HG03432 (cell line): Measurements from ENCODE around the gene CA10.

Experiments
- ATAC-seq: cut with Tn5 transposase; IDR thresholded peaks from one replicate; pipeline ENCODE4 v1.9.1; 2021; ENCODE audit warnings: mild to moderate bottlenecking, moderate library complexity; ENCODE audit not compliant: unreplicated experiment

Gene CA10

DNA sequence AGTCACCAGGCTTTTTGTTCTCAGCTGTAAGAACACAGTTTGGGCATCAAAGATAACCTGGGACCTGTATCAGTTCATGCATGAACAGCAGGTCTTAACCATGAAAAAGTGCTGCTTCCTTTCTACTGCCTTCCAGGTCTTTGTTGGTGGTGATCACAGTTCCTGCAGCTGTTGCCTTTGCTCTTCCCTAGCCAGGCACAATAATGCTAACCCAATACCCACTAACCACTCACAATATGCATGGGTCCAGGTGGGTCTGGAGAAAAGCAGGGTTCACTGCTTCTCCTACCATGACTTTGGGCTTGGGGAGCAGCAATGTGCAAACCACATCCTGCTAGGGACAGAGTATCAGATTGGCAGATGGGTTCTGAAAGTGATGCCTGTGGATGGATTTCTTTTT is 501.3 kb downstream of the CA10 start:
- no peak for ATAC-seq

DNA sequence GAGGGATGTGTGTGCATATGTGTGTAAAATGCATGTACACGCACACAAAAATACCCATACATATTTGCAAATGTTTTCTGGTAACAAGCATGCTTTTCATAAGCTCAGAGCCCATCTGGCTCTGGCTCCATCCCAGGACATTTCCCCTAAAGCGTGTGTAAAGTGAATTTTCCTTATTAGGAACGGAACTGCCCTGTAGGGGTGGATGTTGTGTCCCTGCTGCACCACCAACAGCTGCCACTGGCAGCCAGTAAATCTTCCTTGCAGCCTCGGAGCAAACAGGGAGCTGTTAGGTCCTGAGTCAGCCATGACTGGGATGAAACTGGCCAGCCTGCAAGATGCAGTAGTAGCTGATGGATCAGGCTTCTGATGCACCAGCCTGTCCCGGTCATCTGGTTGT is 504.6 kb downstream of the CA10 start:
- ATAC-seq, result no peak

DNA sequence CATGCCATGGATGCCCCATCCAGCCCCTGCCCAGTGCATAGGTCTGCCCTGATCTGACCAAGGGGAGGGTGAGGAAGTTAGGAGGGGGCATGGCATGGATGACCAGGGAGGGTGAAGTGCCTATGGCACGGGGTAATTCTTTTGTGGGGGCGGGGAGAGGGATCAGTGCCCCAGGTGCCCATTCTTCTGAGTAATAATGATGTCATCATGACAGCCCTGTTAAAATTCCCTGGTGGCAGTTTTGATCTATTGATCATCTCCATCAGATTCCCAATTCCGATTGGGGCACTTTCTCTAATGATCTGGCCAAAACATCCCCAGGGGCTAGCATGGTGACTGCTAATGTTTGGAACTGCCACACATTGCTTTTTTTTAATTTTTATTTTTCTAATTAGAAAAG is 506.0 kb downstream of the CA10 start:
- no peak for ATAC-seq

DNA sequence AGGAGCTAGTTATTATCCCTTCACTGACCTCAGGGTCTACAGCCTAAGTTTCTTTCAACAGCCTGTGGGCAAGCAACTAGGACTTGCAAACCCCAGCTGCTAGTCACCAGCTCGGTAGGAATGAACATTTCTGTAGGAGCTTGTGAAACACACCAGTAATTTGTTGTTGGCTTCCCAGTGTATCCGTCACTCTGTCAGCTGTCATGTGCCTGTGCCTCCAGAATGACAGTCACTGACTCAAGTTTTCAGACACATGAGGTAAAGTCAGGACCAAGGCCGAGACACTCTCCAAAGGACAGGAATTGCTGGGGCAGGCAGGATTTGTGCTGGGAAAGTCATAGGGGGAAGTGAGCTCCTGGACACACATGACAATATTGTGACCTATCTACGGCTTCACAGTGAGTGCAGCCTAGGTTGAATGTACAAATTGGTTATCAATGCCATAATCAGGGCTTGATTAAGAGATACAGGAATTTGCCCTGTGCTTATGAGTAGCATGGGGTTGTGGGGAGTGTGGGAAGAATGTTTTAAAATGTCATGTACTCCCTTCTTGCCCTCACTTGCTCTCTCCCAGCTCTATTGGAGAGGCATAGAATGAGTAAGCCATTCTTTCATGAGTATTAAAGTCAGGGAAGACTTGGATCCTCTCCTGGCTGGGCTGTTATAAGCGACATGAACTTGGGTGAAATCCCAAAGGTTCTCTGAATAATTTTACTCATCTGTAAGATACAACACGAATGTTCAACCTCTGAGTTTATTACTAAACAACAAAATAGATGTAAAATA is 506.8 kb downstream of the CA10 start:
- ATAC-seq, result no peak

DNA sequence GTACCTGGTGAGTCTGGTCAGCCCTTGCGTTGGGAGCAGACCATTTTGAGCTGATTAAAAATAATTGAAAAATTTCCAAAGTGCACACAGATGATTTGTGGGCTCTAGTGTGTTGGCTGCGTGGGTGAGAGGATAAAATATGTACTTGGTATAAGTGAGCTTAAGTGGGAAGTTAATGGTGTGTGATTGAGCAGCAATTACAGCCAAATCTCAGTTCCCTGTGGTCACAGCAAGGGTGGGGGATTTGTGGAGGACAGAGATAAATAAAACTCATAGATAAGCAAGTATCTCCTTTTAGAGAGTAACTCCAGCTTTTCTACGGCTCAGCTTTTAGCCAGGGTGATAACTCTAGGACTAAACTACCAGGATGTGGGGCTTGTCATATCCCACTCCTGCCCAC is 507.7 kb downstream of the CA10 start:
- no peak for ATAC-seq

DNA sequence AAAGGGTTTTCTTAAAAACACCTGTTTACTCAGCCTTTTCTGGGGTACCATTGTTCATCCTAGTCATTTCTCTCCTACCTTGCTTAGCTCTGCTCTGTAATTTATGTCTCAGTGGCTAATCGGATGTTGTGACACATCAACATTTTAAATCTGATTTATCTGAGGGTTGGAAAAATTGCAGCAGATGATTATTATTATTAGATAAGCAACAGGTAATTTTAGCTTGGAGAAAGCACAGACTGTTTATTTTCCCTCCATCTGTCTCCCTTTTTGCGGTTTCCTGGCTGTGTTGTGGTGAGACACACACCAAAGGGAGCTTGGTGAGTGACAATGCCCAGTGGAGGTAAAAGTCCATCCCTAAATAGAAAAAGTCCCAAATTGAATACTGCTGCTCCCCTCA is 508.3 kb downstream of the CA10 start:
- ATAC-seq, result no peak

DNA sequence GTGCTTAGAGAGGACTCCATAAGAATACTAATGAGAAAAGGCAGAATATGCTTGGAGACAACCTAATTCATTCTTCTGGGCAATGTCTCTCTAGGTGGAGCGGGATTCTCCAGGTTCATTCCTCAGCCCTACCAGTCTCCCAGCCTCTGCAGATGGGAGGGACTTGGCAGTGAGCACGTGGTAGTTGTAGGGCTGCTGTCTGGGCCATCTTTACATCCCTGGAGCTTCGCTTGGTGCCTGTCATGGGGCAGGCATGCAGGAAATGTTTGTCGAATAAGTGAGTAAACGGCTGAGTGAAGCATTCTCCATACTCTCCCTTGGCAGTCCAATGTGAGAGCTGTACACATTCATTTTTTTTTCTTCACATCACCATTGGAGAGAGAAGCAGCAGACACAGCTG is 510.7 kb downstream of the CA10 start:
- no peak for ATAC-seq

DNA sequence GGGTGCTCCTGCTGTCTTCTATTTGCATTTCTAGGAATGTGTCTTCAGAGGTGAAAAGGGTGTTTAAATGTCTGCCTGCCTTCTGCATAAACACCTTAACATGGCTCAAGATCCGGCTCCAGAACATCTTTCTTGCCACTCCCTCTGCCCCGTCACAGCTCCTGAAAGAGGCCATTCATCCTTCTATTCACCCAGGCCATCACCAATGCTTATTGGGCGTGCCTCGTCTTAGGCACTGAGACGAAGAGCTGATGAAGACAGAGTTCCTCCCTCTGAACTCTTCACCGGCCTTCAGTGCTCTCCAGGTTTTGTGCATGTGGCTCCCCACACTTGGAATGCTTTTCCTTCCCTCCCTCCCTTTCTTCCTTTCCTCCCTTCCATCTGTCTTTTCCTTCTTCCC is 511.4 kb downstream of the CA10 start:
- ATAC-seq, result no peak

DNA sequence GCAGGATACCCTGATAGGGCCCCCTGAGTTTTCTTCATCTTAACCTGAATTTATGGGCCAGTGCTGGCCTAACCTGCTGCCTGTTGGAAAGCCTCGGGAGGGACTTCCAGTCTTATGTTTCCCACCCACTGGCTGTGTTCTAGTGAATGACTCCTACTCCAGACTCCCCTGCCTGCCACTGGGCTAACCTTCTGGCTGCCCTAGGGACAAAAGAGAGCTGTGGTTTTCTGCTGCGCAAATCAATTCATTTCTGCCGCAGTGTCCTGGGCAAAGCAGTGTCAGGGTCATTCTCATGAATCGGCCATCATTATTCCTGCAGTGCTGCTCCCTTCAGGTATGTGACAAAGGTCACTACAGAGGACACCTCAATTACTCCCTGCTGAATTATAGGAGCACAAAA is 512.0 kb downstream of the CA10 start:
- ATAC-seq, result no peak

DNA sequence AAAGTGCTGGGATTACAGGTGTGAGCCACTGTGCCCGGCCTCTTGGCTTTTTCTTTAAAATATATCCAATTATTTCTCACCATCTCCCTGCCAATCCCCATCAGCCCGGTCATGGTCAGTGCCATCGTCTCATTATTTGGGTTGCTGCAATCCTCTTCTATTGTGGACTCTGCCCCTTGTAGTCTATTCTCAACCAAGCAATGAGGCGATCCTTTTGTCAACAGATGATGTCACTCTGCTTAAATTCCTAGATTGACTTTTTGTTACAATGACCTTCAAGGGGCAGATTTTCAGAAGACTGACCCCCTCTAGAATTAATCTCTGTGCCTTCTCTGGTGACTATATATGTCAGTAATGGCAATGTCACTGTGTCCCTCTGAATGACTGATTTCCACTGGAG is 513.5 kb downstream of the CA10 start:
- no peak for ATAC-seq

DNA sequence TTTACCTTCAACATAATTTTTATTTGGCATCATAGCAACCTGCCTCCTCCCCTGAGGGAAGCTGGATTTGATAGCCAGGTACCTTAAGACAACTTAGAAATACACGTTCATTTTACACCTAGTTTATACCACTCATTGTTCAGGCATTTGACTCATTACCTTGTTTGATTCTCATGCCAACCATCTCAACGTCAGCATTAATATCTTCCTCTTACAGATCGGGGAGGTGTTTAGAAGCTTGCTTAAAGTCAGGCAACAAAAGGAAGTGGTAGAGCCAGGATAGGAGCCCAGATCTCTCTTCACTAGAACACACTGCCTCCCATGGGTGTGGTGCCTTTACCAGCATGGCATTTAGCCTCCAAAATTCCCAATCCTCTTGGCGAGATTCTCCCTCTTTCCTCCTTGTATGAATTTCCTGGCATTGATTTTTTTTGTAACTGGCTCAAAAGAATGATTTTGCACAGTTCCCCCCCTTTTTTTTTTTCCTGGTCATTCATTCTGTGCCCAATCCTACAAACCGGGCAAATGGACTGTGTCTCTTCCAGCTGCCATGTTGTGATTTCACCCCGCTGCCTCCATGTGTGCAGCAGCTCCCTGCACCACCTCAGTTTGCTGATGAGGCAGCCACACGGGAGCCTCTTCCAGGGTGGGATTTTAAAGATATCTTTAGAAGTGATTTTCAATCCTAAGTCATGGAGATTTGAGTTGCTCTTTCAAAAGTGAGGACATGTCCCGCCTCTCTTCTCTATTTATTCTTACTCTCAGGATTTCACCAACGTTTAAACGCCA is 514.6 kb downstream of the CA10 start:
- no peak for ATAC-seq

DNA sequence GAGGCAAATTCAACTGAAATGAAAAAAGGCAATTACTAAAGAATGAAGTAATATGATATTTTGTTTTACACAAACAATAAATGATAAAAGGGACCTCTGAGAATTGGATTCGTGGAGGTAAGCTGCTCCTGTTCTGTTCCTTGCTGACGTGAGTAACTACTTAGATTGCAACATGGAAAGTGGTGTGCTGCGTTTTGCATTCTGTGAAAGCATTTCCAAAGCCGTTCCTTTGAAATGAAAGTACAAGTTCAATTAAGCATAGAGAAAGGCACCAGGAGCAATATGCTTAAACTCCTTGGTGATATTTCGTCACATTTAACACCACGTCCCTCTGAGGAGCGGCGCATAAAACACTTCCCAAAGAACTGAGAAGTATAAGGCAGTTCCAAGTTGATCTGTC is 516.5 kb downstream of the CA10 start:
- ATAC-seq, result no peak

DNA sequence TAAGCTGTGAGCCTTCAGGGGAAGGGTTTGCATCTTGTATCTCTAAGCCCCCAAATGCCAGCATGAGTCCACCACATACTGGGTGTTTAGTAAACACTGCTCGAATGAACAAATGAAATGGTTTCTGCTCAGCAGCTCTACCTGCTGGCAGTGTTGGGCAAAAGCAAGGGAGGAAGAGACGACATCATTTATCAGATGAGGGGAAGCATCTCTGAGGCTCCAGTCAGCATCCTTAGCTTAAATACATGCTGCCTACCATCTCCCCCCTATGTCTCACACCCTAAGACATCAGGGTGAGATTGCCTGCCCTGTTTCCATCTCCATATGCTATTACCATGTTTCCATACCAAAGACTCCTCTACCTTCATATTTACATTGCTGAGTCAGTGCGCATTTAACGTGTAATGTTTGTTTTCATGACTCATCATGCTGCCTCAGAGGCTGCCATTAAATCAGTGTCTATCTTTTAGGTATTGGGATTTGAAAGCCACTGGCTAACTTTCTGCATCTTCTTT is 518.3 kb downstream of the CA10 start:
- no peak for ATAC-seq

DNA sequence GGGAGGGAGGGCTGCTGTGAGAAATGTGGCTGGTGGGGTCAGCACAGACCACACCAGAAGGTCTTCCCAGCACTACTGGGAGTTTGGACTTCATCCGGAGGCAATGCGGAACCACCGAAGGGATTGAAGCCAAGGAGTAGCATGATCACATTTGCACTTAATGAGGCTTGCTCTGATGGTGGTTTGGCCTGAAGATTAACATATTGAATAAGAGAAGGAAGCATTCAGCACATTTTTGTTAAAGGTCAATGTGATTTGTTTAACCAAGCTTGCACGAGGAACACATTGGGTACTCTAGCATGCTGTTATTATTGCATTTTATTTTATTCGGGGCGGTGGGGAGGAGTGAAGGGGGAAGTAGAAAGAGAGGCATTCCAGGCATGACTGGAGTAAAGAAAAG is 519.5 kb downstream of the CA10 start:
- ATAC-seq, result no peak

DNA sequence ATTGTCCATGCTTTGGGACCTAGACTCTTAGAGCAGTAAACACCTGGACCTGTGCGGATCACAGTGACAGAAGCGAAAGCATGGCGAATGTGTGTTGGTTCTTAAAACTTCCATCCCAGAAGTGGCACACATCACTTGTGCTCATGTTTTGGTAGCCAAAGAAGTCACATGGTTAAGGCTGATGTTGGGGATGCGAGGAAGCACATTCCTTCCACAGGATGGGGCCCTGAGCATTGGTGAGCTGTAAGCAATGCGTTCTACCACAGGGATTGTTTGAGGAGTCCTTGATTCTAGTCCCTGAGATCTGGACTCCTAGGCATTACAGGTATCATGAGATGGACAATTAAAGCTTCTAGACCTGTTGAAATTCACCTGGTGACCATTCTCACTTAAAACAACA is 522.2 kb downstream of the CA10 start:
- ATAC-seq, result no peak

DNA sequence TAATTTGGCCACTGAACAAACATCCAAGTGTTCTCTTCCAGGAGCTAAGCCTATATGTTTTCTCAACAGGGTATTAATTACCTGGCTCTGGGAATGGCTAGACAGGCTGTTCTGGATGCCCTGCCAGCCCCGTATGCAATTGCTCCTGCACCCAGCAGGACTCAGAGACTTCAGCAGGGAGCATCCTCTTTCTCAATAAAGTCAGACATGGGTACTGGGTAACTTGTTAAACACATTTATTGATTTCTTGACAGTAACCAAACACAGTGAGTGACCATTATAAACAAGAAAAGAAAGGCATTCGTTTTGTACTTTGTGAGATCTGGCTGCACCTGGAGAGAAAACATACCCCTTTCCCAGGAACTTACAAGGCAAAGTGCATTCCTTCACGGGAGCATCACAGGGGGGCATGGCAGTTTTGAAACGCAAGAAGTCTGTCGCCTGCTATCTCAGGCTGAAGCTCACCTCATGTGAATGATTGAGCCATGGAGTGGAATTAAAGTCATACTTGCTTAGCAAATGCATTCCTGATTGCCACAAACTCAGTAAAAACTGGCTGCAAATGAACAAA is 528.3 kb downstream of the CA10 start:
- no peak for ATAC-seq

DNA sequence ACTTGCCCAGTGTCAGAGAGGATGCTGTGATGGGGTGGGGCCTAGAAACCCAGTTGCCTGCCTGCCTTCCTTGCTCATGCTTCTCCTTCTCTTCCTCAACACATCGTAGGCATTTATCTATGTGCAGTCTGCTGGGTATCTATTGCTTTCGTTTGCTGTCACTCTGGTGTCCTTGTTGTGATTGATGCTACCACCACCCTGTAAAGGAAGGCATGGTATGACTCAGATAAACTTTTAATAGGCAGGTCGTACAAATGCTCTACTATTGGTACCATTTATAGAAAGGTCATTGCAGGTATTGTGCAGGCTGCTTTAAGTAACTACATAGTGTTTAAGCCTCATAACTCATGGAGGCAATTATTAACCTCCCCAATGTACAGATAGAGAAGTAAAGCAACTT is 529.3 kb downstream of the CA10 start:
- no peak for ATAC-seq

DNA sequence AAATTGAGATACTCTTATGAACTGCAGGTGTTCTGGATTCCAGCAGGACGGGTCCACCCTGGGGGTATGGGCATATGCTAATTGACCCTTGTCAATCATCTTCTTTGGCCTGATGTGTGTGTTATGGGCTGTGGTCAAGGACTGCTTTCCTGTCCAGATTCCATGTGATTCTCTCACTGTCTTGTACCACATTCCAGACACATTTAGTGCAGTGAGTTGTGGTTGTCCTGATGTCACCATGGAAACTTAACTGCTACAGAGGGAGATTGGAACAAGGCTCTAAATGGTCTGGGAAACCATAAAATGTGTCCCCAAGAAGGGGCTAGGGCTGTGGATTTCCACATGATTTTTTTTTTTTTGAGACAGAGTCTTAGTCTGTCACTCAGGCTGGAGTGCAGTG is 530.7 kb downstream of the CA10 start:
- ATAC-seq, result no peak

DNA sequence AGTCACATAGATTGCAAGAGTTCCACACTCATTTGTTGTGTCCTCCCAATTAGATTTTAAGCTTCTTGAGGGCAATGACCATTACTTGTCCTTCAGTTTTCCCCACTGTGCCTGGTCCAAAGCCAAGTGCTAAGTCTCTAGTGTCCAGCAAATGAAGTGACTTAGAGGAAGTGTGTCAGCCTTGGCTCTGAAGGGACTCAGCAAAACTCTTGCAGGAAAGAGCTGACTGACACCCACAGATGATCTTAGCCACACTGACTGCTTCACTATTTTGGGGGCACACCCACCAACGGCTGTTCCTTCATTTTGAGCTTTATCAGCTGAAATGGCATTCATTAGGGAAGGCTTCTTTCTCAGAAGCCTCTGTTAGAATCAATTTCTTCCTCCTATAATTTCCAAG is 540.0 kb downstream of the CA10 start:
- ATAC-seq, result no peak

DNA sequence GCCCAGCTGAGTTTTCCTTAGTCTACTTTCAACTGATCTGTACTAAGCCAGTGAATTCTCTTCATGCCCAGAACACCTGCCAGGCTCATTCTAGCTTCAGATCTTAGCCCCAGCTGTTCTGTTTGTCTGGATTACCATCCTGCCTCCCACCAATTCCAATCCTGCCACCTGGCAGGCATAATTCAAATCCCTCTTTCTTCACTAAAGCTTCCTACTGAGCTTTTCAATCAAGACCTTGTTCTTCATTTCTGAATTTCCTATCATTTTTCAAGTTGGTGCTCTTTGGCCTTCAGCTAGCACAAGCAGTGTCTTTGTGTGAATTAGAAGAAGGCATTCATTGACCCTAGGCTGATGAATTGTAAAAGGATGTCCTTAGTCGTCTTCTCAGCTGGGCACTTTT is 540.5 kb downstream of the CA10 start:
- ATAC-seq, result no peak

DNA sequence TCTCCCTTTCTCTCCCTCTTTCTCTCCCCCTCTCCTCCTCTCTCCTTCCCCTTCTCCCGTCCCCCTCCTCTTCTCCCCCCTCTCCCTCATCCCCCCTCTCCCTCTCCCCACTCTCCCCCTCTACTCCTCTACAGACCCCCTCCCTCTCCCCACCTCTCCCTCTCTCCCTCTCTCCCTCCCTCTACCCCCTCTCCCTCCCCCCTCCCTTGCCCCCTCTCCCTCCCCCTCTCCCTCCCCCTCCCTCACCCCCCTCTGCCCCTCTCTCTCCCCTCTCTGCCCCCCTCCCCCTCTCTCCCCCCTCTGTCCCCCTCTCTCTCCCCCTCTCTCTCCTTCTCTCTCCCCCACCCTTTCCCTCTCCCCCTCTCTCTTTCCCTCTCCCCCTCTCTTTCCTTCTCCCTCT is 545.3 kb downstream of the CA10 start:
- ATAC-seq, result no peak

DNA sequence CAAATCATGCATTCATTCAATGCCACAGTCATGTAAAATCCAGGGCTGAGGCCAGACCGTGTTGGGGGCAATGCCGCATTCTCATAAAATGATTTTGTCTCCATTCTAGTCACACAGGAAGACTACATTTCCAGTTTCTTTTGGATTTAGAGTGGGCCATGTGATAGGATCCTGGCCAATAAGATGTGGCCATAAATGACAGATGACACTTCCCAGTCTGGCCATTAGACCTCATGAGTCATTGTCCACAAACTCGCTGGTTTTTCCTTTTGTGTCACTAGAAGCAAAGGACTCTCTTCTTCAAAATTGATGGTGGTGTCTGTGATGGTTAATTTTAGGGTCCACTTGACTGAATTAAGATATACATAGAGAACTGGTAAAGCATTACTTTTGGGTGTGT is 545.8 kb downstream of the CA10 start:
- no peak for ATAC-seq
